ENCODE data around the gene SPDYC. TPM values are rescaled to one million over a fixed set of nuclear protein-coding genes. Genes with fewer than 3 reads are reported as not detected.

SPDYC gene
- total RNA-seq, 1 donor from 2014 or later = not detected

GRCh38 chr11:65150509-65151299 lies 19.3 kb upstream of the SPDYC start:
- ATAC-seq (peak; percentile 96 to 97), DNase-seq (peak; percentile 92)
- H3K36me3 ChIP-seq = no peaks in the 10 kb centered on the region
- peak overlapping the region; percentile 72 for H3K27ac ChIP-seq
- no peak overlapping the region for H3K4me3 ChIP-seq
- no peak for TF ChIP-seq CTCF (IDR thresholded peaks at IDR 0.05)
- intact Hi-C loops (cut with DNase I) = no loop called here
- H3K9me3 ChIP-seq = no peaks in the 10 kb centered on the region
- H3K27me3 ChIP-seq (ENCODE audit: low read depth) = no peaks in the 10 kb centered on the region
- H3K4me1 ChIP-seq = peaks cover 26% of the 10 kb centered on the region

- Histone ChIP-seq H3K27ac (peak overlapping the region; percentile 72), H3K27me3 (ENCODE audit: low read depth) (no peaks in the 10 kb centered on the region), H3K4me1 (peaks cover 26% of the 10 kb centered on the region), H3K9me3 (no peaks in the 10 kb centered on the region), H3K36me3 (no peaks in the 10 kb centered on the region), H3K4me3 (no peak overlapping the region)
- ATAC-seq (no peak), DNase-seq (no peak)
- TF ChIP-seq CTCF (IDR thresholded peaks at IDR 0.05) = no peak
- intact Hi-C loops (cut with DNase I) = no loop called here
Observed at GRCh38 chr11:65151331-65151899, 18.6 kb upstream of the SPDYC start.

- no peak overlapping the region for H3K4me3 ChIP-seq
- H3K36me3 ChIP-seq = no peaks in the 10 kb centered on the region
- peak overlapping the region; percentile 72 for H3K27ac ChIP-seq
- TF ChIP-seq CTCF (IDR thresholded peaks at IDR 0.05) = no peak
- no peaks in the 10 kb centered on the region for H3K9me3 ChIP-seq
- no peak for DNase-seq
- no peaks in the 10 kb centered on the region for H3K27me3 ChIP-seq (ENCODE audit: low read depth)
- peaks cover 26% of the 10 kb centered on the region for H3K4me1 ChIP-seq
- no peak for ATAC-seq
- intact Hi-C loops (cut with DNase I) = no loop called here
Observed at GRCh38 chr11:65152122-65152521, 17.9 kb upstream of the SPDYC start.

GRCh38 chr11:65156256-65156655 lies 13.8 kb upstream of the SPDYC start:
- TF ChIP-seq CTCF (IDR thresholded peaks at IDR 0.05) = no peak
- H3K4me3 ChIP-seq = no peak overlapping the region
- ATAC-seq (no peak), DNase-seq (no peak)
- H3K27ac ChIP-seq = no peak overlapping the region
- intact Hi-C loops (cut with DNase I) = no loop called here
- no peaks in the 10 kb centered on the region for H3K27me3 ChIP-seq (ENCODE audit: low read depth)
- no peaks in the 10 kb centered on the region for H3K36me3 ChIP-seq
- peaks cover 13% of the 10 kb centered on the region for H3K4me1 ChIP-seq
- no peaks in the 10 kb centered on the region for H3K9me3 ChIP-seq

- Histone ChIP-seq H3K9me3 (no peaks in the 10 kb centered on the region), H3K27me3 (ENCODE audit: low read depth) (no peaks in the 10 kb centered on the region), H3K27ac (no peak overlapping the region), H3K36me3 (no peaks in the 10 kb centered on the region), H3K4me3 (no peak overlapping the region), H3K4me1 (peaks cover 6% of the 10 kb centered on the region)
- DNase-seq (no peak), ATAC-seq (no peak)
- TF ChIP-seq CTCF (IDR thresholded peaks at IDR 0.05) = no peak
- intact Hi-C loops (cut with DNase I) = no loop called here
Observed at GRCh38 chr11:65156926-65157325, 13.1 kb upstream of the SPDYC start.
